MM.1S (cell line): Measurements from ENCODE around the gene FMOD.

Source experiments
- DNase-seq: peaks from one replicate; pipeline ENCODE4 v3.0.0-alpha.2; 2015
- H2AFZ ChIP-seq: fragments of 300-600 bp; sonication (generic); 2 replicates; pipeline ENCODE4 v1.6.0; 2016; ENCODE audit warnings: antibody characterized with exemption, low read length
- H3F3A ChIP-seq: fragments of 300-600 bp; sonication (generic); 2 replicates; pipeline ENCODE4 v1.6.1; 2016; ENCODE audit warnings: mild to moderate bottlenecking, antibody characterized with exemption, low read length, moderate library complexity, mixed read lengths; ENCODE audit not compliant: insufficient read depth
- H3K27ac ChIP-seq: fragments of 300-600 bp; sonication (generic); 2 replicates; pipeline ENCODE4 v1.5.1; 2016; ENCODE audit warnings: mild to moderate bottlenecking, low read length
- H3K27me3 ChIP-seq: fragments of 300-600 bp; sonication (generic); replicated peaks from 2 replicates; pipeline ENCODE4 v1.6.0; 2016; ENCODE audit warnings: low read length; ENCODE audit not compliant: insufficient read depth
- H3K36me3 ChIP-seq: fragments of 300-600 bp; sonication (generic); replicated peaks from 2 replicates; pipeline ENCODE4 v1.6.1; 2016; ENCODE audit warnings: mild to moderate bottlenecking, low read length, mixed read lengths; ENCODE audit not compliant: insufficient read depth
- H3K4me1 ChIP-seq: fragments of 300-600 bp; sonication (generic); 2 replicates; pipeline ENCODE4 v1.6.1; 2016; ENCODE audit warnings: low read length, mixed read lengths
- H3K4me2 ChIP-seq: fragments of 300-600 bp; sonication (generic); 2 replicates; pipeline ENCODE4 v1.6.0; 2016; ENCODE audit warnings: low read depth, low read length
- H3K4me3 ChIP-seq: fragments of 300-600 bp; sonication (generic); 2 replicates; pipeline ENCODE4 v1.5.1; 2016; ENCODE audit warnings: low read length, mixed read lengths
- H3K79me2 ChIP-seq: fragments of 300-600 bp; sonication (generic); 2 replicates; pipeline ENCODE4 v1.6.1; 2016; ENCODE audit warnings: mixed run types, low read length, mixed read lengths
- H3K9ac ChIP-seq: fragments of 300-600 bp; sonication (generic); 2 replicates; pipeline ENCODE4 v1.6.1; 2016; ENCODE audit warnings: low read length, mixed read lengths
- H3K9me2 ChIP-seq: fragments of 300-600 bp; sonication (generic); replicated peaks from 2 replicates; pipeline ENCODE4 v1.6.1; 2016; ENCODE audit warnings: mild to moderate bottlenecking, low read length, mixed read lengths; ENCODE audit not compliant: insufficient read depth
- H3K9me3 ChIP-seq: fragments of 300-600 bp; sonication (generic); replicated peaks from 2 replicates; pipeline ENCODE4 v1.6.1; 2016; ENCODE audit warnings: mild to moderate bottlenecking, low read length, mixed read lengths; ENCODE audit not compliant: insufficient read depth
- H4K20me1 ChIP-seq: fragments of 300-600 bp; sonication (generic); 2 replicates; pipeline ENCODE4 v1.6.1; 2016; ENCODE audit warnings: mild to moderate bottlenecking, low read length, moderate library complexity, mixed read lengths; ENCODE audit not compliant: insufficient read depth
- CTCF ChIP-seq: fragments of 300-600 bp; sonication (generic); IDR thresholded peaks from 2 replicates; pipeline ENCODE4 v1.5.1; 2016; ENCODE audit warnings: antibody characterized with exemption, low read length, mixed read lengths
- EZH2 ChIP-seq: fragments of 300-600 bp; sonication (generic); optimal IDR thresholded peaks from 2 replicates; pipeline ENCODE3; 2017; ENCODE audit warnings: low read depth, mild to moderate bottlenecking, antibody characterized with exemption, low read length, mixed read lengths
- EZH2phosphoT487 ChIP-seq: fragments of 300-600 bp; sonication (generic); IDR thresholded peaks from 2 replicates; pipeline ENCODE4 v1.6.1; 2018; ENCODE audit warnings: antibody characterized with exemption, low read length

The FMOD gene

GRCh38 chr1:203322500-203323179, 28.3 kb downstream of the FMOD start:
- peak overlapping the region; percentile 91 for H3K27ac ChIP-seq
- H3K9ac ChIP-seq: peak overlapping the region; percentile 73; the same call in 1 of the 2 replicates

GRCh38 chr1:203321273-203322052, 29.5 kb downstream of the FMOD start:
- no peak for DNase-seq
- Histone ChIP-seq H3K4me3 (peak overlapping the region; percentile 6; the same call in 1 of the 2 replicates), H2AFZ (no peak overlapping the region), H3K27ac (peak overlapping the region; percentile 91), H3K4me2 (peak overlapping the region; percentile 95), H3K9ac (peak overlapping the region; percentile 57), H3K36me3 (no peaks in the 10 kb centered on the region), H4K20me1 (no peaks in the 10 kb centered on the region), H3K79me2 (peaks cover 37% of the 10 kb centered on the region), H3K27me3 (no peaks in the 10 kb centered on the region), H3K9me2 (no peaks in the 10 kb centered on the region), H3K9me3 (no peaks in the 10 kb centered on the region), H3K4me1 (peaks cover 75% of the 10 kb centered on the region), H3F3A (peaks cover 73% of the 10 kb centered on the region)
- TF ChIP-seq EZH2phosphoT487: no peak
- no peak for TF ChIP-seq EZH2
- TF ChIP-seq CTCF: no peak

More at GRCh38 chr1:203322500-203323179, 28.3 kb downstream of the FMOD start:
- DNase-seq: no peak
- Histone ChIP-seq H4K20me1 (no peaks in the 10 kb centered on the region), H3K4me3 (no peak overlapping the region), H3F3A (peaks cover 81% of the 10 kb centered on the region), H3K9me2 (no peaks in the 10 kb centered on the region), H3K36me3 (no peaks in the 10 kb centered on the region), H3K4me1 (peaks cover 81% of the 10 kb centered on the region), H2AFZ (peak overlapping the region; percentile 17; the same call in 1 of the 2 replicates), H3K4me2 (peak overlapping the region; percentile 95), H3K9me3 (no peaks in the 10 kb centered on the region), H3K27me3 (no peaks in the 10 kb centered on the region), H3K79me2 (peaks cover 38% of the 10 kb centered on the region)
- TF ChIP-seq CTCF (no peak), EZH2 (no peak), EZH2phosphoT487 (no peak)

- Histone ChIP-seq H3K4me2 (peak overlapping the region; percentile 95), H3K27me3 (no peaks in the 10 kb centered on the region), H2AFZ (peak overlapping the region; percentile 13), H3K9ac (peak overlapping the region; percentile 57), H3K9me3 (no peaks in the 10 kb centered on the region), H3K4me1 (peaks cover 67% of the 10 kb centered on the region), H3K79me2 (peaks cover 33% of the 10 kb centered on the region), H3K9me2 (no peaks in the 10 kb centered on the region), H3K4me3 (peak overlapping the region; percentile 31), H3K36me3 (no peaks in the 10 kb centered on the region), H3F3A (peaks cover 66% of the 10 kb centered on the region), H4K20me1 (no peaks in the 10 kb centered on the region), H3K27ac (peak overlapping the region; percentile 91)
- peak; percentile 100 for DNase-seq
- TF ChIP-seq EZH2phosphoT487 (no peak), EZH2 (no peak), CTCF (no peak)
Observed at GRCh38 chr1:203320591-203321272, 30.2 kb downstream of the FMOD start.
